HepG2 (cell line): ENCODE data around the gene ADAT3. TPM values are rescaled to one million over a fixed set of nuclear protein-coding genes. Genes with fewer than 3 reads are reported as not detected.

ENCODE experiments used
- CBX5 ChIP-seq: sonication (generic); formaldehyde crosslinking; IDR thresholded peaks from 2 replicates; pipeline ENCODE4 v1.4.0; 2020; ENCODE audit warnings: missing genetic modification reagents, borderline replicate concordance
- ELF1 ChIP-seq: sonication (generic); formaldehyde crosslinking; IDR thresholded peaks from 2 replicates; pipeline ENCODE4 v1.4.0; 2020; ENCODE audit warnings: missing genetic modification reagents
- HMG20A ChIP-seq: IDR thresholded peaks from 2 replicates; pipeline ENCODE4 v1.6.1; 2016; ENCODE audit warnings: borderline replicate concordance
- HNF1B ChIP-seq: sonication (generic); formaldehyde crosslinking; IDR thresholded peaks from 2 replicates; pipeline ENCODE4 v1.5.1; 2020; ENCODE audit warnings: mild to moderate bottlenecking, moderate library complexity, missing genetic modification reagents
- IRX3 ChIP-seq: sonication (generic); formaldehyde crosslinking; IDR thresholded peaks from 2 replicates; pipeline ENCODE4 v1.8.1; 2023; ENCODE audit warnings: mild to moderate bottlenecking, low read depth, missing genetic modification reagents, borderline replicate concordance
- KLF12 ChIP-seq: sonication (generic); formaldehyde crosslinking; IDR thresholded peaks from 2 replicates; pipeline ENCODE4 v1.4.0; 2020; ENCODE audit warnings: missing genetic modification reagents, borderline replicate concordance
- MAFF ChIP-seq: IDR thresholded peaks from 2 replicates; pipeline ENCODE4 v1.6.1; 2011; ENCODE audit warnings: low read depth, low read length, improper control_type of control experiment
- MED1 ChIP-seq: sonication (generic); formaldehyde crosslinking; IDR thresholded peaks from 2 replicates; pipeline ENCODE4 v1.4.0; 2020; ENCODE audit warnings: missing genetic modification reagents
- MTF1 ChIP-seq: sonication (generic); formaldehyde crosslinking; IDR thresholded peaks from 2 replicates; pipeline ENCODE4 v1.5.0; 2020; ENCODE audit warnings: missing genetic modification reagents
- MXI1 ChIP-seq: IDR thresholded peaks from 3 replicates; pipeline ENCODE4 v1.6.1; 2012; ENCODE audit warnings: low read depth, low read length, inconsistent platforms, borderline replicate concordance
- MYPOP ChIP-seq: sonication (generic); formaldehyde crosslinking; IDR thresholded peaks from 2 replicates; pipeline ENCODE4 v1.8.1; 2023; ENCODE audit warnings: mild to moderate bottlenecking, moderate library complexity, missing genetic modification reagents
- NCOA2 ChIP-seq: sonication (generic); formaldehyde crosslinking; IDR thresholded peaks from 2 replicates; pipeline ENCODE4 v1.8.0; 2022; ENCODE audit warnings: inconsistent platforms
- NFE2L1 ChIP-seq: sonication (generic); formaldehyde crosslinking; IDR thresholded peaks from 2 replicates; pipeline ENCODE4 v1.4.0; 2020; ENCODE audit warnings: missing genetic modification reagents, mild to moderate bottlenecking, borderline replicate concordance
- PCBP2 ChIP-seq: fragments of 200-400 bp; formaldehyde crosslinking; optimal IDR thresholded peaks from 2 replicates; pipeline ENCODE3; 2018; ENCODE audit warnings: low read length, low read depth; ENCODE audit not compliant: poor library complexity, severe bottlenecking
- STAG1 ChIP-seq: sonication (generic); formaldehyde crosslinking; IDR thresholded peaks from 2 replicates; pipeline ENCODE4 v1.4.0; 2020; ENCODE audit warnings: missing genetic modification reagents
- TCF7 ChIP-seq: sonication (generic); IDR thresholded peaks from 2 replicates; pipeline ENCODE4 v1.6.1; 2016; ENCODE audit warnings: antibody characterized with exemption, low read depth
- ZFAT ChIP-seq: sonication (generic); formaldehyde crosslinking; conservative IDR thresholded peaks from 2 replicates; pipeline ENCODE4 v1.8.1; 2023; ENCODE audit warnings: missing genetic modification reagents, inconsistent platforms
- ZMYM3 ChIP-seq: sonication (generic); formaldehyde crosslinking; IDR thresholded peaks from 2 replicates; pipeline ENCODE4 v1.5.1; 2020; ENCODE audit warnings: mild to moderate bottlenecking, missing genetic modification reagents
- ZNF10 ChIP-seq: sonication (generic); formaldehyde crosslinking; IDR thresholded peaks from 2 replicates; pipeline ENCODE4 v1.4.0; 2020; ENCODE audit warnings: mild to moderate bottlenecking, low read depth, missing genetic modification reagents, borderline replicate concordance
- ZNF543 ChIP-seq: sonication (generic); formaldehyde crosslinking; IDR thresholded peaks from 2 replicates; pipeline ENCODE4 v1.4.0; 2020; ENCODE audit warnings: mild to moderate bottlenecking, missing genetic modification reagents
- ZNF552 ChIP-seq: sonication (generic); formaldehyde crosslinking; IDR thresholded peaks from 2 replicates; pipeline ENCODE4 v1.9.0; 2022; ENCODE audit warnings: missing genetic modification reagents, mild to moderate bottlenecking, borderline replicate concordance
- ZNF616 ChIP-seq: sonication (generic); formaldehyde crosslinking; IDR thresholded peaks from 2 replicates; pipeline ENCODE4 v1.5.0; 2020; ENCODE audit warnings: low read depth, mild to moderate bottlenecking, missing genetic modification reagents
- ZNF652 ChIP-seq: IDR thresholded peaks from 2 replicates; pipeline ENCODE4 v1.6.1; 2016; ENCODE audit warnings: low read depth, borderline replicate concordance
- ZNF766 ChIP-seq: sonication (generic); formaldehyde crosslinking; IDR thresholded peaks from 2 replicates; pipeline ENCODE4 v1.5.0; 2020; ENCODE audit warnings: missing genetic modification reagents, borderline replicate concordance
- ZNF879 ChIP-seq: sonication (generic); formaldehyde crosslinking; IDR thresholded peaks from 2 replicates; pipeline ENCODE4 v1.8.1; 2023; ENCODE audit warnings: missing genetic modification reagents
- polyA plus RNA-seq, 8 experiments: library from polyadenylated mRNA; depleted of rRNA in 3 of 8; stranded (reverse) in 7 of 8; unstranded in 1 of 8; fragments of >200 nt; fragmentation: Illumina TruSeq in 4 of 8; extraction: Trizol in 4 of 8; gene quantifications; 2 replicates each; pipeline versions ENCODE4 v1.2.1 to v1.2.3, GENCODE V29; 2011 to 2016; ENCODE audit warnings: low read depth in 4 of 8, missing spikeins in 1 of 8, mixed read lengths in 1 of 8; ENCODE audit not compliant: insufficient read depth in 1 of 8
- total RNA-seq, 5 experiments: library from RNA; depleted of rRNA; stranded (reverse); fragments of >200 nt; fragmentation: Illumina TruSeq; extraction: Trizol; gene quantifications; 2 replicates each; pipeline ENCODE4 v1.2.3, GENCODE V29; 2016; ENCODE audit warnings: low read depth in 1 of 5
- TF ChIP-seq, protein P1 (sequence below): sonication (generic); formaldehyde crosslinking; IDR thresholded peaks from 2 replicates; pipeline ENCODE4 v1.4.0; 2020; ENCODE audit warnings: mild to moderate bottlenecking, missing genetic modification reagents

The ADAT3 gene
- total and polyA plus RNA-seq, 2 of the 13 experiments (the other 11 are each of a cell fraction or from before 2014, with no cell fraction given): 0.95 to 3.5 TPM

GRCh38 chr19:1905110-1905862 lies at the start of gene ADAT3, which contains the start of gene SCAMP4 (continued):
- TF ChIP-seq HNF1B (CRISPR knock-in tag) (peak; percentile 86; the same call in 1 of the 2 replicates), ZFAT (CRISPR knock-in tag) (no peak), IRX3 (CRISPR knock-in tag) (no peak), MXI1 (peak; percentile 64; the same call in 1 of the 3 replicates), ZNF616 (0 out of 2 replicates have a peak, but pooled peaks have one; percentile 3), ZNF543 (0 out of 2 replicates have a peak, but pooled peaks have one; percentile 52), CBX5 (CRISPR knock-in tag) (peak; percentile 65; the same call in 1 of the 2 replicates), ZNF879 (CRISPR knock-in tag) (no peak), PCBP2 (no peak), ZNF10 (no peak), KLF12 (CRISPR knock-in tag) (peak; percentile 78), ELF1 (CRISPR knock-in tag) (peak; percentile 76), MYPOP (CRISPR knock-in tag) (peak; percentile 85; the same call in 1 of the 2 replicates), ZMYM3 (CRISPR knock-in tag) (peak; percentile 82), ZNF552 (no peak), ZNF652 (CRISPR knock-in tag) (no peak), NCOA2 (CRISPR knock-in tag) (peak; percentile 27; the same call in 1 of the 2 replicates), TCF7 (no peak), ZNF766 (CRISPR knock-in tag) (no peak), MAFF (peak; percentile 5; the same call in 1 of the 2 replicates), STAG1 (CRISPR knock-in tag) (no peak), MTF1 (CRISPR knock-in tag) (no peak), NFE2L1 (CRISPR knock-in tag) (no peak), MED1 (peak; percentile 20), HMG20A (CRISPR knock-in tag) (0 out of 2 replicates have a peak, but pooled peaks have one; percentile 33)
- TF ChIP-seq, protein P1, sequence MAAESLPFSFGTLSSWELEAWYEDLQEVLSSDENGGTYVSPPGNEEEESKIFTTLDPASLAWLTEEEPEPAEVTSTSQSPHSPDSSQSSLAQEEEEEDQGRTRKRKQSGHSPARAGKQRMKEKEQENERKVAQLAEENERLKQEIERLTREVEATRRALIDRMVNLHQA: no peak
